ENCODE data around the gene ATP8A2. TPM values are rescaled to one million over a fixed set of nuclear protein-coding genes. Genes with fewer than 3 reads are reported as not detected.
A peak's percentile ranks its signal among the peaks of the same experiment; 100 is the strongest.

The ATP8A2 gene
- total RNA-seq, 1 donor from 2014 or later, result 39.1 TPM

GRCh38 chr13:25766576-25766975 is 394.8 kb downstream of the ATP8A2 start:
- no peak for DNase-seq (ENCODE audit: low spot score in 2 of 2, unreplicated experiment in 2 of 2)
- H3K4me1 Mint-ChIP-seq, result peaks cover 43% of the 10 kb centered on the region
- no peaks in the 10 kb centered on the region for H3K9me3 Mint-ChIP-seq
- H3K4me3 Mint-ChIP-seq, result no peak overlapping the region
- no peak overlapping the region for H3K27ac Mint-ChIP-seq
- H3K27me3 Mint-ChIP-seq (ENCODE audit: low read depth), result peaks cover 2% of the 10 kb centered on the region
- TF ChIP-seq CTCF (IDR thresholded peaks at IDR 0.05; ENCODE audit: unreplicated experiment), result no peak
- no peaks in the 10 kb centered on the region for H3K36me3 Mint-ChIP-seq

- no peak overlapping the region for H3K4me3 Mint-ChIP-seq
- no peak overlapping the region for H3K27ac Mint-ChIP-seq
- H3K4me1 Mint-ChIP-seq, result peaks cover 47% of the 10 kb centered on the region
- H3K36me3 Mint-ChIP-seq, result no peaks in the 10 kb centered on the region
- peaks cover 2% of the 10 kb centered on the region for H3K27me3 Mint-ChIP-seq (ENCODE audit: low read depth)
- DNase-seq (ENCODE audit: low spot score in 2 of 2, unreplicated experiment in 2 of 2), result no peak
- H3K9me3 Mint-ChIP-seq, result no peaks in the 10 kb centered on the region
- TF ChIP-seq CTCF (IDR thresholded peaks at IDR 0.05; ENCODE audit: unreplicated experiment), result no peak
Measured at GRCh38 chr13:25766991-25767390, 395.2 kb downstream of the ATP8A2 start.

- Mint-ChIP-seq H3K4me3 (no peak overlapping the region), H3K4me1 (peaks cover 45% of the 10 kb centered on the region), H3K27me3 (ENCODE audit: low read depth) (peaks cover 2% of the 10 kb centered on the region), H3K36me3 (no peaks in the 10 kb centered on the region), H3K27ac (peak overlapping the region; percentile 7), H3K9me3 (no peaks in the 10 kb centered on the region)
- no peak for TF ChIP-seq CTCF (IDR thresholded peaks at IDR 0.05; ENCODE audit: unreplicated experiment)
- no peak for DNase-seq (ENCODE audit: low spot score in 2 of 2, unreplicated experiment in 2 of 2)
Measured at GRCh38 chr13:25768376-25768775, 396.6 kb downstream of the ATP8A2 start.

GRCh38 chr13:25768838-25769237 is 397.1 kb downstream of the ATP8A2 start:
- Mint-ChIP-seq H3K9me3 (no peaks in the 10 kb centered on the region), H3K27ac (peak overlapping the region; percentile 7), H3K4me3 (no peak overlapping the region), H3K4me1 (peaks cover 45% of the 10 kb centered on the region), H3K27me3 (ENCODE audit: low read depth) (peaks cover 2% of the 10 kb centered on the region), H3K36me3 (no peaks in the 10 kb centered on the region)
- TF ChIP-seq CTCF (IDR thresholded peaks at IDR 0.05; ENCODE audit: unreplicated experiment), result no peak
- DNase-seq (ENCODE audit: low spot score in 2 of 2, unreplicated experiment in 2 of 2), result no peak

- H3K4me1 Mint-ChIP-seq, result peaks cover 50% of the 10 kb centered on the region
- peak overlapping the region; percentile 87 for H3K27ac Mint-ChIP-seq
- no peak for TF ChIP-seq CTCF (IDR thresholded peaks at IDR 0.05; ENCODE audit: unreplicated experiment)
- no peaks in the 10 kb centered on the region for H3K27me3 Mint-ChIP-seq (ENCODE audit: low read depth)
- peaks cover 2% of the 10 kb centered on the region for H3K36me3 Mint-ChIP-seq
- DNase-seq (ENCODE audit: low spot score in 2 of 2, unreplicated experiment in 2 of 2), result no peak
- no peak overlapping the region for H3K4me3 Mint-ChIP-seq
- H3K9me3 Mint-ChIP-seq, result no peaks in the 10 kb centered on the region
Measured at GRCh38 chr13:25770601-25771000, 398.8 kb downstream of the ATP8A2 start.

GRCh38 chr13:25771202-25771601 is 399.4 kb downstream of the ATP8A2 start:
- peaks cover 2% of the 10 kb centered on the region for H3K36me3 Mint-ChIP-seq
- H3K27me3 Mint-ChIP-seq (ENCODE audit: low read depth), result no peaks in the 10 kb centered on the region
- DNase-seq (ENCODE audit: low spot score in 2 of 2, unreplicated experiment in 2 of 2), result no peak
- no peaks in the 10 kb centered on the region for H3K9me3 Mint-ChIP-seq
- no peak overlapping the region for H3K4me3 Mint-ChIP-seq
- peak overlapping the region; percentile 87 for H3K27ac Mint-ChIP-seq
- no peak for TF ChIP-seq CTCF (IDR thresholded peaks at IDR 0.05; ENCODE audit: unreplicated experiment)
- H3K4me1 Mint-ChIP-seq, result peaks cover 56% of the 10 kb centered on the region

Data from mesothelial cell of epicardium (in vitro differentiated cells).